ENCODE measurements around the gene CSMD2. TPM values are rescaled to one million over a fixed set of nuclear protein-coding genes. Genes with fewer than 3 reads are reported as not detected.

The CSMD2 gene
- total and polyA plus RNA-seq, 2 of the 8 experiments (the other 6 are each of a cell fraction or from before 2014, with no cell fraction given): 7.0 to 14.7 TPM

GRCh38 chr1:34024485-34024884, 140.5 kb downstream of the CSMD2 start:
- no peak overlapping the region for H2BK15ac ChIP-seq (ENCODE audit: low read length)
- H3K27ac ChIP-seq (ENCODE audit: low read depth, low read length): no peak overlapping the region
- peaks cover 0 to under 1% of the 10 kb centered on the region in 2 experiments; a peak in 1 of 4 replicates for H3K79me2 ChIP-seq (ENCODE audit: control insufficient read depth in 1 of 2, insufficient read depth in 2 of 2, low read length in 2 of 2)
- H2AK5ac ChIP-seq (ENCODE audit: low read depth, low read length): no peak overlapping the region
- no peak overlapping the region for H3K23ac ChIP-seq (ENCODE audit: insufficient read length)
- H3K79me1 ChIP-seq (ENCODE audit: low read depth, low read length): no peaks in the 10 kb centered on the region; the same call in none of the 2 replicates
- H3K4ac ChIP-seq (replicated peaks; ENCODE audit: insufficient read length, low read depth, low read length): no peak overlapping the region
- H3K18ac ChIP-seq (ENCODE audit: extremely low read depth, low read length): no peak overlapping the region
- peaks cover 0 to 2% (median 0%) of the 10 kb centered on the region in 4 experiments; a peak in 1 of 8 replicates for H3K36me3 ChIP-seq (ENCODE audit: control insufficient read depth in 2 of 4, insufficient read depth in 4 of 4, low read length in 3 of 4)
- H3K4me2 ChIP-seq (ENCODE audit: insufficient read depth in 1 of 2, low read depth in 2 of 2, low read length in 2 of 2): no peak overlapping the region
- POLR2A ChIA-PET (ENCODE audit: partially characterized antibody): no interaction called here
- H4K20me1 ChIP-seq (replicated peaks in 1 of 2; ENCODE audit: control insufficient read depth in 1 of 2, insufficient read depth in 2 of 2, low read length in 2 of 2): peaks cover 9 to 10% of the 10 kb centered on the region in 2 experiments
- H4K8ac ChIP-seq (ENCODE audit: extremely low read depth, insufficient read depth, low read length): no peak overlapping the region
- H3K4me1 ChIP-seq (replicated peaks in 1 of 4; ENCODE audit: control insufficient read depth in 3 of 4, insufficient read depth in 4 of 4, low read length in 3 of 4): peaks cover under 1 to 12% (median 4%) of the 10 kb centered on the region in 4 experiments; a peak in 6 of 7 replicates
- WGBS, 2 experiments (ENCODE audit: extremely low coverage in 1 of 2, insufficient coverage in 1 of 2, insufficient read length in 1 of 2, insufficient replicate concordance in 2 of 2, low coverage in 1 of 2, low lambda C conversion rate in 2 of 2, missing lambda C conversion rate in 1 of 2): 87% methylated on average over 4 of the region's 4 CpGs; no CpG with 5 or more reads in 1 of the 2 experiments
- FAIRE-seq (no peak), DNase-seq (ENCODE audit: low read depth in 1 of 2, low spot score in 2 of 2) (no peak)
- no peak for TF ChIP-seq POLR2A (IDR thresholded peaks at IDR 0.05; ENCODE audit: control extremely low read depth in 1 of 2, low read depth in 2 of 2, low read length in 2 of 2)
- no peak for TF ChIP-seq MAFK (IDR thresholded peaks at IDR 0.05; ENCODE audit: low read depth, low read length)
- no peak for TF ChIP-seq JUN (IDR thresholded peaks at IDR 0.05; ENCODE audit: low read depth, low read length)
- CTCF ChIA-PET (ENCODE audit: partially characterized antibody): interaction anchor here (0.7 to 3.4 kb wide), 4 partner anchors 11 to 528 kb away, joined by 3 to 35 read pairs (median 6); no protein-coding TSS in a partner anchor
- no peak overlapping the region for H4K91ac ChIP-seq (replicated peaks; ENCODE audit: insufficient read length, low read length)
- no peak overlapping the region for H3K56ac ChIP-seq (replicated peaks; ENCODE audit: insufficient read length, low read depth, low read length)
- H3K23me2 ChIP-seq (ENCODE audit: low read depth, low read length): no peaks in the 10 kb centered on the region
- no peak overlapping the region for H4K5ac ChIP-seq (ENCODE audit: insufficient read length, low read depth, low read length)
- no peak overlapping the region for H2AFZ ChIP-seq (ENCODE audit: low read length)
- H2BK20ac ChIP-seq (ENCODE audit: low read length): no peak overlapping the region
- no peak overlapping the region for H2BK120ac ChIP-seq (replicated peaks; ENCODE audit: low read depth, low read length)
- no peak overlapping the region for H3K14ac ChIP-seq (ENCODE audit: insufficient read length)
- no peaks in the 10 kb centered on the region for H3K27me3 ChIP-seq (replicated peaks in 1 of 4; ENCODE audit: control insufficient read depth in 3 of 4, extremely low read depth in 1 of 4, insufficient read depth in 3 of 4, low read length in 3 of 4)
- H3K9ac ChIP-seq (replicated peaks in 1 of 4; ENCODE audit: extremely low read depth in 1 of 4, low read depth in 3 of 4, low read length in 3 of 4): no peak overlapping the region
- no peak overlapping the region for H2BK5ac ChIP-seq (ENCODE audit: low read depth, low read length)
- no peaks in the 10 kb centered on the region for H3K9me3 ChIP-seq (ENCODE audit: insufficient read depth in 2 of 2, low read depth in 1 of 2, low read length in 1 of 2)
- H2BK12ac ChIP-seq (ENCODE audit: low read depth, low read length): no peak overlapping the region
- no peak overlapping the region for H3K4me3 ChIP-seq (ENCODE audit: extremely low read depth in 1 of 4, insufficient read depth in 2 of 4, low read depth in 3 of 4, low read length in 4 of 4)
